ENCODE results near the gene KIT. TPM values are rescaled to one million over a fixed set of nuclear protein-coding genes. Genes with fewer than 3 reads are reported as not detected.

Gene KIT
- total and polyA plus RNA-seq, 2 of the 4 experiments (the other 2 are of a cell fraction): 3.3 to 5.9 TPM

- Histone ChIP-seq H2BK120ac (ENCODE audit: low read depth, low read length) (peak overlapping the region; percentile 95), H2BK5ac (ENCODE audit: low read depth, low read length, poor library complexity, severe bottlenecking) (peak overlapping the region; percentile 86), H4K5ac (ENCODE audit: low read depth, low read length) (peak overlapping the region; percentile 54), H2BK20ac (ENCODE audit: low read depth, low read length) (peak overlapping the region; percentile 96), H3K14ac (replicated peaks; ENCODE audit: low read depth, low read length) (peak overlapping the region; percentile 49), H3K4me3 (ENCODE audit: insufficient read depth, low read depth, low read length) (no peak overlapping the region), H3K4me2 (ENCODE audit: low read depth, low read length) (peak overlapping the region; percentile 65), H3K36me3 (ENCODE audit: control insufficient read depth, insufficient read depth, low read length) (no peaks in the 10 kb centered on the region), H3K9me3 (ENCODE audit: control insufficient read depth, insufficient read depth, low read length) (no peaks in the 10 kb centered on the region), H3K9ac (ENCODE audit: low read depth, low read length) (peak overlapping the region; percentile 50), H3K4ac (ENCODE audit: low read depth, low read length) (peak overlapping the region; percentile 85), H2AFZ (replicated peaks; ENCODE audit: low read length, poor library complexity) (peak overlapping the region; percentile 83), H2BK15ac (ENCODE audit: low read depth, low read length) (peak overlapping the region; percentile 54; the same call in 1 of the 3 replicates), H3K56ac (ENCODE audit: extremely low read depth, insufficient read depth, low read length) (peak overlapping the region; percentile 1; the same call in 1 of the 2 replicates), H3K27ac (ENCODE audit: insufficient read depth, low read length) (peak overlapping the region; percentile 95), H3K23ac (ENCODE audit: low read depth, low read length) (peak overlapping the region; percentile 69; the same call in 1 of the 2 replicates), H2AK9ac (replicated peaks; ENCODE audit: low read depth, low read length, poor library complexity) (no peak overlapping the region), H3K4me1 (ENCODE audit: control insufficient read depth, insufficient read depth, low read length) (peaks cover 12% of the 10 kb centered on the region), H3K9me1 (ENCODE audit: insufficient read depth, low read length) (no peaks in the 10 kb centered on the region; the same call in none of the 2 replicates), H4K91ac (ENCODE audit: insufficient read depth, low read depth, low read length) (peak overlapping the region; percentile 83), H3K27me3 (ENCODE audit: control insufficient read depth, insufficient read depth, low read length) (no peaks in the 10 kb centered on the region), H2AK5ac (ENCODE audit: low read depth, low read length) (no peak overlapping the region), H3K18ac (ENCODE audit: low read depth, low read length) (peak overlapping the region; percentile 90), H4K8ac (ENCODE audit: low read depth in 2 of 2, low read length in 2 of 2) (peak overlapping the region; percentile 20 to 90; a peak in 3 of 4 replicates), H3K79me1 (ENCODE audit: low read depth in 1 of 2, low read length in 2 of 2) (no peaks in the 10 kb centered on the region), H4K20me1 (ENCODE audit: insufficient read depth, low read length) (no peaks in the 10 kb centered on the region)
- ATAC-seq (ENCODE audit: low read depth) (peak; percentile 86), DNase-seq (peak; percentile 91)
- intact Hi-C loops (cut with micrococcal nuclease): loop anchor here (5.0 to 10.0 kb wide), 2 partner anchors 127 to 171 kb away; partner anchors contain the start of gene KIT
- ChIA-PET POLR2A (ENCODE audit: unreplicated experiment) (no interaction called here), CTCF (interaction anchor here (1.2 kb wide), 1 partner anchor 17 kb away, joined by 3 read pairs; no protein-coding TSS in a partner anchor)
- in situ Hi-C loops (cut with MboI; ENCODE audit: low sequenced_read_pairs): loop anchor here (25.0 kb wide), 1 partner anchor 103 kb away; no protein-coding TSS in a partner anchor
- BruUV-seq (replicated peaks): no TSS peak
- WGBS, 2 experiments (ENCODE audit: extremely low coverage in 2 of 2, insufficient read length in 1 of 2): 1% methylated on average over 10 of the region's 14 CpGs; no CpG with 5 or more reads in 1 of the 2 experiments
- TF ChIP-seq CTCF (conservative IDR thresholded peaks at IDR 0.05; ENCODE audit: low read depth, low read length) (no peak), CHD1 (IDR thresholded peaks at IDR 0.05; ENCODE audit: low read depth, low read length) (no peak), FOS (IDR thresholded peaks at IDR 0.05; ENCODE audit: low read depth, low read length) (peak; percentile 55), BHLHE40 (IDR thresholded peaks at IDR 0.05; ENCODE audit: low read depth, low read length) (peak; percentile 88), ELK1 (IDR thresholded peaks at IDR 0.05; ENCODE audit: borderline replicate concordance, low read depth, low read length) (no peak), MAFK (IDR thresholded peaks at IDR 0.05; ENCODE audit: low read depth, low read length) (no peak), NFE2L2 (IDR thresholded peaks at IDR 0.05; ENCODE audit: low read depth, low read length) (peak; percentile 79), USF2 (IDR thresholded peaks at IDR 0.05; ENCODE audit: low read depth, low read length) (peak; percentile 95), MAZ (IDR thresholded peaks at IDR 0.05; ENCODE audit: borderline replicate concordance, low read depth, low read length) (no peak)
- dilution Hi-C loops (cut with HindIII; ENCODE audit: low sequenced_read_pairs, unreplicated experiment): no loop called here
Observed at GRCh38 chr4:54784161-54784671, 126.5 kb downstream of the KIT start.

All from IMR-90 (cell line).